HCT116 (cell line): ENCODE results near the gene HGFAC.

ENCODE experiments used
- EZH2 ChIP-seq: fragments of 200-600 bp; sonication (generic); IDR thresholded peaks from 2 replicates; pipeline ENCODE4 v1.6.1; 2017; ENCODE audit warnings: antibody characterized with exemption, mixed run types
- POLR2A ChIP-seq: IDR thresholded peaks from 2 replicates; pipeline ENCODE4 v1.7.0; 2011; ENCODE audit warnings: borderline replicate concordance; ENCODE audit not compliant: insufficient read depth, insufficient read length; ENCODE audit errors: extremely low read depth
- TCF7L2 ChIP-seq: IDR thresholded peaks from 2 replicates; pipeline ENCODE4 v1.7.0; 2011; ENCODE audit warnings: borderline replicate concordance, inconsistent platforms; ENCODE audit not compliant: insufficient read depth, insufficient read length; ENCODE audit errors: extremely low read depth
- TF ChIP-seq, protein P1 (sequence below), 3 experiments: fragments of 200-600 bp in 1 of 3; sonication (generic) in 1 of 3; IDR thresholded peaks in 2 of 3; conservative IDR thresholded peaks in 1 of 3; 2 replicates each; pipeline ENCODE4 v1.5.1; 2012 to 2017; ENCODE audit warnings: low read depth in 2 of 3, low read length in 2 of 3, antibody characterized with exemption in 1 of 3, borderline replicate concordance in 1 of 3, control low read depth in 1 of 3, mild to moderate bottlenecking in 1 of 3, mixed read lengths in 1 of 3, mixed run types in 1 of 3, moderate library complexity in 1 of 3; ENCODE audit not compliant: insufficient read depth in 1 of 3
- TF ChIP-seq, protein P2 (sequence below): IDR thresholded peaks from 2 replicates; pipeline ENCODE4 v1.6.1; 2012

DNA sequence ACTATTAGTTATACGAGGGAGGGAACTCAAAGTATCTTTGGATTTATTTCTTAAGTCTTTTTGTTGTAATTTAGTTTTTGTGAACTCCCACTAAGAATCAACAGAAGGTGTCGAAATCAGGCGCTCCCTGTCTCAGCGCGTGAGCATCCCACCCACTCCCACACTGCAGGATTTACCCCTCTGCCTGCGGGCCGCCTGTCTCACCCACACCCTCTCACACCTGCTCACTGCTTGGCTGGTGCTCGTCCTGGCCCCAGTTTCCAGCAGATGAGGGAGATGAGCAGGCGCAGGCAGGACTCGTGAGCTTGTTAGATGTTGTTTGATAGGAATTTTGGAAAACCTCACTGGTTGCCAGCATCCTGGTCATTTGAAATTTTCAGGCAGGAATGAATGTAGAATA, 20.8 kb upstream of the HGFAC start:
- no peak for TF ChIP-seq POLR2A
- TF ChIP-seq EZH2, result no peak
- TF ChIP-seq, protein P1, sequence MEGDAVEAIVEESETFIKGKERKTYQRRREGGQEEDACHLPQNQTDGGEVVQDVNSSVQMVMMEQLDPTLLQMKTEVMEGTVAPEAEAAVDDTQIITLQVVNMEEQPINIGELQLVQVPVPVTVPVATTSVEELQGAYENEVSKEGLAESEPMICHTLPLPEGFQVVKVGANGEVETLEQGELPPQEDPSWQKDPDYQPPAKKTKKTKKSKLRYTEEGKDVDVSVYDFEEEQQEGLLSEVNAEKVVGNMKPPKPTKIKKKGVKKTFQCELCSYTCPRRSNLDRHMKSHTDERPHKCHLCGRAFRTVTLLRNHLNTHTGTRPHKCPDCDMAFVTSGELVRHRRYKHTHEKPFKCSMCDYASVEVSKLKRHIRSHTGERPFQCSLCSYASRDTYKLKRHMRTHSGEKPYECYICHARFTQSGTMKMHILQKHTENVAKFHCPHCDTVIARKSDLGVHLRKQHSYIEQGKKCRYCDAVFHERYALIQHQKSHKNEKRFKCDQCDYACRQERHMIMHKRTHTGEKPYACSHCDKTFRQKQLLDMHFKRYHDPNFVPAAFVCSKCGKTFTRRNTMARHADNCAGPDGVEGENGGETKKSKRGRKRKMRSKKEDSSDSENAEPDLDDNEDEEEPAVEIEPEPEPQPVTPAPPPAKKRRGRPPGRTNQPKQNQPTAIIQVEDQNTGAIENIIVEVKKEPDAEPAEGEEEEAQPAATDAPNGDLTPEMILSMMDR (IDR thresholded peaks at IDR 0.05 in 2 of 3, conservative IDR thresholded peaks at IDR 0.05 in 1 of 3; ENCODE audit: borderline replicate concordance in 1 of 3, insufficient read depth in 1 of 3, low read depth in 2 of 3, low read length in 2 of 3), result no peak
- TF ChIP-seq, protein P2, sequence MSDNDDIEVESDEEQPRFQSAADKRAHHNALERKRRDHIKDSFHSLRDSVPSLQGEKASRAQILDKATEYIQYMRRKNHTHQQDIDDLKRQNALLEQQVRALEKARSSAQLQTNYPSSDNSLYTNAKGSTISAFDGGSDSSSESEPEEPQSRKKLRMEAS, result no peak
- no peak for TF ChIP-seq TCF7L2
